Measurements from ENCODE around the gene GNAS.

GNAS gene

DNA sequence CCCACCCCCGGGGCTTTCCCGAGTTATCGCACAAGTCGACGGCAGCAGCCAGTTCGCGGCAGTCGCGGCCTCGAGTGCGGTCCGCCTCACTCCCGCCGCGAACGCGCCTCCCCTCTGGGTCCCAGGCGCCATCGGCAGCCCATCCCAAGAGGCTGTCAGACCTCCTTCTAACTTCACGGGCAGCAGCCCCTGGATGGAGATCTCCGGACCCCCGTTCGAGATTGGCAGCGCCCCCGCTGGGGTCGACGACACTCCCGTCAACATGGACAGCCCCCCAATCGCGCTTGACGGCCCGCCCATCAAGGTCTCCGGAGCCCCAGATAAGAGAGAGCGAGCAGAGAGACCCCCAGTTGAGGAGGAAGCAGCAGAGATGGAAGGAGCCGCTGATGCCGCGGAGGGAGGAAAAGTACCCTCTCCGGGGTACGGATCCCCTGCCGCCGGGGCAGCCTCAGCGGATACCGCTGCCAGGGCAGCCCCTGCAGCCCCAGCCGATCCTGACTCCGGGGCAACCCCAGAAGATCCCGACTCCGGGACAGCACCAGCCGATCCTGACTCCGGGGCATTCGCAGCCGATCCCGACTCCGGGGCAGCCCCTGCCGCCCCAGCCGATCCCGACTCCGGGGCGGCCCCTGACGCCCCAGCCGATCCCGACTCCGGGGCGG lies 1.6 kb downstream of the GNAS start:
- DNase-seq (ENCODE audit: low spot score): no peak

GRCh38 chr20:58854638-58855471 lies 2.3 kb downstream of the GNAS start:
- no peak for DNase-seq (ENCODE audit: low spot score)

DNA sequence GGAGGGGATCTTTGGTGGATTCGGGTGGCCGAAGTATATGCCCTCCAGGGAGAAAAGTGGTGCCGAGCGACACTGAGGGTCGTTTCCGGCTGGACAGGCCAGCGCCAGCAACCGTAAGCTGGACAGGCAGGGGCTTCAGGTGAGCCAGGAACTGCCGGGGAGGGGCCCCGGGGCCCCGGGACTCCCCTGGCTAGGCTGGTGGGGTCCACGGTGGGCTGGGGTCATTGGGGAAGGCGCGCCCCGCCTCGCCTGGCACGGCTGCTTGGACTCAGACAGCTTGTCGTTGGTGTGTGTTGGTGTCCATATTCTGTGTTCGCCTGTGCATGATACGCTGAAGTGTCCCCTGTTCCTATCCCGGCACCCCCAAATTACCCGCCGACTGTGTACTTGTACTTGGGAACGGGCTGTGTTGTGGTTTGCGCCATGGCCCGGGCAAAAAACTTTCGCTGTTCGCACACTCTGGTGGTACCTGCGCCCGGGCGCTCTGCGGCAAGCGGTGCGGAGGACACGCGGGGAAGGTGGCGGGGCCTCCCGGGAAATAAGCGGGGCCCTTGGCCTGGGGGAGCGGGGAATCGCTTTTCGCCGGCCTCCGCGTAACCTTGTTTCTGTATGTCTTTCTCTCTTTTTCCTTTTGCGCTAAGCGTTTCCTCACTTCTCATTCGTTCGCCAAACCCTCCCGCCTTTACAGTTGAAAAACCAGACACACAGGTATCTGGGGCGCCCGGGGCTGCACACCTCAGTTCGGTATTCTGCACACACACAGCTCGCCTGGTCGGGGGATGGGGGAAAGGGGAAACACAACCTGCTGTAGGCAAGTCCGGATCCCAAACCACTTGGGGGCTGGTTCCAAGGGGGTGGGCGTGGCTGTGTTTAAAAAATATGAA lies 3.2 kb downstream of the GNAS start:
- no peak for DNase-seq (ENCODE audit: low spot score)

- no peak for DNase-seq (ENCODE audit: low spot score)
These were observed 10.7 kb downstream of the GNAS start for GRCh38 chr20:58863044-58863790.

DNA sequence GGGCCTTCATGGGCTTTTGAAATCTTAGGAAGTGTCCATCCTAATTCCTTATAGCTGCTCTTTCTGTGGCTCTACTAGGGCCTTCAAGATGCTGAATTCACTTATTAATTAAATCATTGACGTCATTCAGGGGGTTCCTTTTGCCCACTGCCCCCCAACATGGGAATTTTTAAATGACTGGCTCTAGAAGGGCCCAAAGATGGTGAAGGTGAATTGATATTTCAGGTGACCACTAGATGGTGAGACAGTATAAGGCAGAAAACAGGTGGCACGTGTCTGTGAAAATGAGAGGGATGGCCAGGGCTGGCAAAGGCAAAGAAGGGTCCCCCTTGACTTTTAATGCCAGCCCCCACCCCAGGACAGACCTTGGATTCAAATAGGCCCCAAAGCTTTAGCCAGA lies 11.8 kb downstream of the GNAS start:
- no peak for DNase-seq (ENCODE audit: low spot score)

- DNase-seq (ENCODE audit: low spot score): no peak
These were observed 13.3 kb downstream of the GNAS start for GRCh38 chr20:58865843-58866242.

GRCh38 chr20:58867211-58867610 lies 14.7 kb downstream of the GNAS start:
- no peak for DNase-seq (ENCODE audit: low spot score)

DNA sequence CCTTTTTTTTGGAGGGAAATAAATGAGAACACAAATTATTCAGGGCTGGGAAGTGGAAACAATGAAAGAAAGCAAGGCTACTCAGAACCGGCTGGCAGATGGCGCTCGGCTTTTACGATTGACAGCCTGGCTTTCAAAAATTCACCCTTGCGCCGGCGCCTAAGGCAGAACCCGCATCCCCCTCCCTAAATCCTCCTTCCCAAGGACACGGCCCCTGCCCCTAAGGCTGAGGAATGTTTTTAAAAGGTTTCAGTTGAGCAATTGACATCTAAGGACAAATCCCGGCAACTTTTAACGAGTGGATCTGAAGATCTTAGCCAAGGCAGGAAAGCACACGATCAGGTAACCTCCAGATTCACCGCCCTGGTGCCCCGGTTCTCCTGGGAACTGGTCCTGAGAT lies 16.3 kb downstream of the GNAS start:
- no peak for DNase-seq (ENCODE audit: low spot score)

- no peak for DNase-seq (ENCODE audit: low spot score)
These were observed 17.2 kb downstream of the GNAS start for GRCh38 chr20:58869662-58870227.

GRCh38 chr20:58870293-58871014 lies 17.9 kb downstream of the GNAS start:
- DNase-seq (ENCODE audit: low spot score): peak; percentile 49

GRCh38 chr20:58871533-58872102 lies 19.1 kb downstream of the GNAS start:
- no peak for DNase-seq (ENCODE audit: low spot score)

DNA sequence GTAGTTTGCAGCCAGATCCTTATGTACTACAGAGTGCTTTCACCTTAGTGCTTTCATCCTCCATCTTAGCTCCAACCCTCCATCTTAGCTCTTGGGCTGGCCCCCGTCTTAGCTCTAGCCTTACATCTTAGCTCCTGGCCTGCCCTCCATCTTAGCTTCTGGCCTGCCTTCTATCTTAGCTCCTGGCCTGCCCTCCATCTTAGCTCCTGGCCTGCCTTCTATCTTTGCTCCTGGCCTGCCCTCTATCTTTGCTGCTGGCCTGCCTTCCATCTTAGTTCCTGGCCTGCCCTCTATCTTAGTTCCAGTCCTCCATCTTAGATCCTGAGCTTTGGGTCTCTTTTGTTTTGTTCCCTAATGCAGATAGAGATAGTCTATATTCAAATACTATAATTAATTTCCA lies 22.0 kb downstream of the GNAS start:
- DNase-seq (ENCODE audit: low spot score): no peak

DNA sequence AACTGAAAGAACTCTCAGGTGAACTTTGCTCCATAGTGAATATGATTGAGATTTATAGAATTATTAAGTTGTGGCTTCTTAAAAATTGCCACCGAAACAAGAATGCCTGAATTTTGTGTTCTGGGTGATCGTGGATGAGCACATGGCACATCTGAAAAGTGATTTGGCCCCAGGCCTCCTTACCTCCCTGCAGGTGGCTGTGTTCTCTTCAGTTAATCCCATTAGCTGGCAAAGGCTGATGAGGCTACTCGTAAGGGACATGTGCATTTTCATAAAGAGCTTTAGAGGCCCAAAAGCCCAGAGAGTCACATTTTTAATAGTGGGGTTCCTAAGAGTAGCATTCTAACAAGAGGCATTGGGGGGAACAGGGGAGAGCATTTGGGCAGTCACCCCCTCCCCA lies 22.6 kb downstream of the GNAS start:
- no peak for DNase-seq (ENCODE audit: low spot score)

DNA sequence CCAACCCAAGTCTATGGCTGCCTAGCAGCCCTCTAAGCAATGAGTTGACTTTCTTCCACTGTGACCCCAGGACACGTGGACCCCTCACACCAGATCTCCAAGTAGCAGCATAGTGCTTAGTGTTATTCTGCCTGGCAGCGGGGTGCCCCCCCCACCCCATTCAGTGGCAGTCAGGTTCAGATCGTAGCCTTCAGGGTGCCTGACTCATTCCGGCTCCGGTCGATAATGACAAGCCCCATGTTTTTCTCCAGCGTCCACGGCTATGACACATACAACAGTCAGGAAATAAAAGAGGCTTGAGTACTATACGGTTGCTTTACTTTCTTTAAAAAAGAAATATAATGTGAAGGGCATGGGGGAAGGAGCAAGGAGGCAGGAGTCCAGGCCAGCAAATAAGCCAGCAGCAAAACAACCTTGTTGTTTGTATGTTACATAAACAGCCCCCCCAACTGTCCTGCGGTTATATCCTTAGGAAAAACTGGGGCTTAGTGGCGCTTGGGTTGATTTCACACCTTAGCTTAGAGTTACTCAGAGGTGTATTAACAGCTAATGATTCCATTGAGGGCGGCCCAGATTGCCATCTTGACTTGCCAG lies 23.1 kb downstream of the GNAS start:
- no peak for DNase-seq (ENCODE audit: low spot score)

DNA sequence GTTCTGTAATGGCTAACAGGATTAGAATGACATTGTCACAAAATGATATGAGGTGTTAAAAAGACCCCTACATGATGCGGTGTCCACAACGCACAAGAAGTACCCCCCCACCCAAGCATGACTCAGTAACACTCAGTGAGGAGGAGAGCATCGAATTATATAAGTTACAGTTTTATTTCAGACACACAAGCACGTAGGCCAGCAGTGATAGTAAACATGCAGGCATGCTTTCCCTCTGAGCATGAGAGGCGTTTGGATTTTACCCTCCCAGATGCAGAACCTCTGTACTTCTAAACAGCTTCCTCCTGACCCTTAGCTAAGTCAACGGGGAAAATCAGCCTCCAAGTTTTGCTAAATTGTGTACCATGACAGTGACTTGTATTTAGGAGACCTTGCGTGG lies 23.9 kb downstream of the GNAS start:
- no peak for DNase-seq (ENCODE audit: low spot score)

DNA sequence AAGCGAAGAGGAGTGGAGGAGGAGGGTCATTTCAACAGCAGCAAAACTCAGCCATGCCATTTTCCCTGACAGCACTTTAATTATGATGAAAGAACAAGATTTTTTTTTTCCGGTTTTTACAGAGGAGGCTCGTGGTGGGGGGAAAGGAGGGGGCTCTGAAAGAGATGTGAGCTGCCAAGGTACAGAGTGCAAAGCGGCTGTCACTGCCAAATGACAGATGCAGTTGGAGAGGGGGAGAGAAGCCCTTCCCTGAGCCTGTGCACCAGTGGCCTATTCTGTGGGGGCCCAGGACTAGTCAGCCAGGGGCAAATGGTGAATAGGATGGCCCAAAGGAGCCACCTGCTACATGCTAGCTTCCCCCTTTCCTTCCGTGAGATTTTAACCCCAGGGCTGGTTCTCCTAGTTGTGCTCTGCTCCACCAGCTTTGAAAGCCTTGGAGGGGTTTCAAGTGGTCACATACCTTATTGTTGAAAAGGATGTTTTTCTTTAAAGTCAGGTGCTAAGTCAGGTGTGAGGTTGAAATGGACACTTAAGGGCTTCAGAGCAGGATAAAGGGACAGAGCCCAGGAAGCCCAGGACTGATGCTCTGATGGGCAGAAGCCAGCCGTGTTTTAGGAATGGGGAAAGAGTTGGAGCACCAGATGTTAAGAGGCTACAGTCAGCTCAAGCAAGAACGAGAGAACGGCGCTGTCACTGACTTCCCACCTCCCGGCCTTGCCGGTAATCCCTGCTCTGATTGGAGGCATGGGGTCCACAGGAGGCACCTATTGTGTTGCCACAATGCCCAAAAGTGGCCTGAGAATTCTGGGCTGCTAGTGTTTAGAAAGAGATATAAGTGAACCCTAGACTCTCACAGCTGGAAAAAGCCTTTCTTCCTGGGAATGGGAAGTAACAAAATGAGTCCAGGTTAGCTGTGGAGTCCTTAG lies 24.8 kb downstream of the GNAS start:
- no peak for DNase-seq (ENCODE audit: low spot score)

DNA sequence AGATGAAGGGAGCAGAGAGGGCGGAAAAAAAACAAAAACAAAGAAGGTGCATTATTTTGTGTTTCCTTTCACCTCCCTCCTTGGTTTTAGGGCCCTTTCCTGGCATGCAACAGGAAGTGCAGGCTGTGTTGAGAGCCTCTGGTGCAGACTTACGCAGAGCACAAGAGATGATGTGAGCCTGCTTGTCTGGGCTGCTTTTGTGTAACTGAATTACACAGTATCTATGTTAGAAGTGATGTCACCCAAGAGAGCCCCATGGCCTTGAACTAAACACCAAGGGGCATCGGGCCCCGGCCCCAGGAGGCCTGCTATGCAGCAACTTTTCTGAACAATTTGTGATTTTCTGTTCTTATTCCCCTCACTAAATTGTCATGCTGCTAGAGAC lies 25.5 kb downstream of the GNAS start:
- no peak for DNase-seq (ENCODE audit: low spot score)

GRCh38 chr20:58878399-58878798 lies 25.9 kb downstream of the GNAS start:
- DNase-seq (ENCODE audit: low spot score): no peak

DNA sequence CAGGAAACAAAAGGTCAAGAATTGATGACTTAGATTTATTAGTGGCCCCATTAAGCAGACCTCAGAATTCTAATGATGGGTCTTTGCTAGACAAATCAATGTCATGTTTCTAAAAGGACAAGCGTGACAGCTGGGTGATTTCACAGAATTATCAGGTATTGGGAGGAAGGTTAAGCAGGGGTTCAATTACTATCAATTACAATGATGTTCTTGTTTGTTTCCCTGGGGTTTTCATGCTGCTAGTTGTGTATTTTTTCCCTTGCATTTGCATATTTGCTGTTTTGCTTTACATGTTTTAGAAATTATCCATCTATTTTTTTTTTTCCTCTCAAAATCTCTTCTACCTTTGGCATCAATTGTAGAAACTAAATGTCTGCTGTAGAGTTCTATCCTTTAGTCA lies 27.9 kb downstream of the GNAS start:
- no peak for DNase-seq (ENCODE audit: low spot score)

Measured in activated CD4-positive, alpha-beta T cell treated with anti-CD3 and anti-CD28 coated beads, Interleukin-2, Interleukin-4, amounts not matched to agents 100 ng/mL and 50 ng/mL, durations not matched to agents 16 hours and 8 hours (primary cell).